ENCODE data around the gene MEIOB.

DNA sequence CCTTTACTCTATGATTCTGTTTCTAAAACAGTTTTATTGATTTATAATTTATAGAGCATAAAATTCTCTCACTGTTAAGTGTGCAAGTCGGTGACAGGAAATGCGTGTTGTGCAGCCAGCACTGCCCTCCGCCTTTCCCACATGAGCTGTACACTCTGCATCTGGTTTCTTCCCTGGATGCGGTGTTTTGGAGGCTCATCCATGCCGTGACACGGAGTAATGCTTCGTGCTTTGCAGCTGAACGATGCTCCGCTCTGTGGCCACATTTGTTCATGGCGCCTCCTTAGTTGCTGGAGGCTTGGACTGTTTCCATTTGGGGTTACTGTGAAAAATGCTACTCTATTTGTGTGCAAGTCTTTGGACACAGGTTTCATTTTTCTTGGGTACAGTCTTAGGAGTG lies 71.3 kb downstream of the MEIOB start:
- TF ChIP-seq, protein P1, sequence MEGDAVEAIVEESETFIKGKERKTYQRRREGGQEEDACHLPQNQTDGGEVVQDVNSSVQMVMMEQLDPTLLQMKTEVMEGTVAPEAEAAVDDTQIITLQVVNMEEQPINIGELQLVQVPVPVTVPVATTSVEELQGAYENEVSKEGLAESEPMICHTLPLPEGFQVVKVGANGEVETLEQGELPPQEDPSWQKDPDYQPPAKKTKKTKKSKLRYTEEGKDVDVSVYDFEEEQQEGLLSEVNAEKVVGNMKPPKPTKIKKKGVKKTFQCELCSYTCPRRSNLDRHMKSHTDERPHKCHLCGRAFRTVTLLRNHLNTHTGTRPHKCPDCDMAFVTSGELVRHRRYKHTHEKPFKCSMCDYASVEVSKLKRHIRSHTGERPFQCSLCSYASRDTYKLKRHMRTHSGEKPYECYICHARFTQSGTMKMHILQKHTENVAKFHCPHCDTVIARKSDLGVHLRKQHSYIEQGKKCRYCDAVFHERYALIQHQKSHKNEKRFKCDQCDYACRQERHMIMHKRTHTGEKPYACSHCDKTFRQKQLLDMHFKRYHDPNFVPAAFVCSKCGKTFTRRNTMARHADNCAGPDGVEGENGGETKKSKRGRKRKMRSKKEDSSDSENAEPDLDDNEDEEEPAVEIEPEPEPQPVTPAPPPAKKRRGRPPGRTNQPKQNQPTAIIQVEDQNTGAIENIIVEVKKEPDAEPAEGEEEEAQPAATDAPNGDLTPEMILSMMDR (optimal IDR thresholded peaks at IDR 0.05 in 1 of 3, IDR thresholded peaks at IDR 0.05 in 1 of 3, conservative IDR thresholded peaks at IDR 0.05 in 1 of 3; ENCODE audit: extremely low read depth in 1 of 3, insufficient read depth in 2 of 3, low read length in 3 of 3) = no peak
- no peak for TF ChIP-seq EZH2 (IDR thresholded peaks at IDR 0.05; ENCODE audit: low read length)

Measured in keratinocyte (primary cell).